GM10248 (cell line): ENCODE results near the gene VPS16.

Experiments used
- CTCF ChIA-PET: fragments of 300-600 bp; sonication (Branson Sonifier 250); formaldehyde crosslinking; extraction: SDS; loops from one replicate; lab custom pipeline; 2021; ENCODE audit warnings: antibody characterized with exemption; lab: Yijun Ruan, JAX
- POLR2A ChIA-PET: fragments of 350-650 bp; sonication (Branson Sonifier 250); formaldehyde crosslinking; extraction: SDS; loops from one replicate; lab custom pipeline; 2020; ENCODE audit warnings: antibody characterized with exemption; lab: Yijun Ruan, JAX
- DNase-seq: peaks from one replicate; pipeline ENCODE4 v3.0.0; 2012; ENCODE audit errors: extremely low spot score
- TF ChIP-seq, protein P1 (sequence below): IDR thresholded peaks from 2 replicates; pipeline ENCODE4 v1.5.1; 2012; ENCODE audit warnings: mild to moderate bottlenecking, low read depth; ENCODE audit errors: extremely low read depth, missing control alignments, control extremely low read depth

Gene VPS16

DNA sequence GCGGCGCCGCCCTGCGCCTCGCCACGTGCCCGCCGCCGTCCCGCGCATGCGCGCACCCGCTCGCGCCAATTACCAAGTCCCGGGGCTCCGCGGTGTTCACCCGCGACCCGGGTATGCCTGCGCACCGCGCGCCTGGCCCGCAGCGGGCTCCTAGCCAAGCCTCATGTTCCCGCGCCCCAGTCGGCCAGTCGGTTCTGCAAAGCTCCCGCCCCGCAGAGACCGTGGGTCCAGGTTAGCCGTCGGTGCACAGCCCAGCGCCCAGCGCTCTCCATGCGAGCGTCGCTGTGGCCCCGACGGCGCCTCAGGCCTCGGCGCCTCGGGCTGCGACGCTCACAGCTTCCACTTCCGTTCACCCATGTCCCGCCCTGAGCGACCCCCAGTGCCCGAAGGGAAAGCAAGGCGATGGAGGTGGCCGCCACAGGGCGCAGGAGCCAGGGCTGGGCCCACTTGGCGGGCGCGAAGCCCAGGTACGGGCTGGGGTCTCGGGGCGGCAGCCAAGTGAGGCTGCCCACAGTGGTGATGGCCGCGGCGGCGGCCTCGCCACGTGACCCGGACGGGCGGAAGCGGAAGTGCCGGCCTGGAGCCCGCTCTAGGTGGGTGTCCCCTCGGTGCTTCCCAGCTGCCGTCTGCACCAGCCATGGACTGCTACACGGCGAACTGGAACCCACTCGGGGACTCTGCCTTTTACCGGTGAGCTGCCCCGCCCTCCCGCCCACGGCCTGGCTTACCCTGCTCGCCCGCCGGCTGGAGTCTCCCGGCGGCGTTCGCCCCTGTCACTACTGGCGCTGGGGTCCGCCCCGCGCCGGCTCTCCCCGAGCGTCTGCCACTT, at the start of gene VPS16, which contains the start of gene PCED1A:
TSS of gene VPS16 (plus strand) at position 608 of the 829 bp plus-strand sequence. CDS start at position 638, 30 bp downstream.
TSS of gene PCED1A (minus strand) at position 518 of the 829 bp plus-strand sequence. CDS start 743 bp downstream, outside the sequence.
- CTCF ChIA-PET = interaction anchor here (0.9 to 1.7 kb wide), 4 partner anchors 12 to 147 kb away, joined by 3 to 5 read pairs (median 4); no protein-coding TSS in a partner anchor
- TF ChIP-seq, protein P1, sequence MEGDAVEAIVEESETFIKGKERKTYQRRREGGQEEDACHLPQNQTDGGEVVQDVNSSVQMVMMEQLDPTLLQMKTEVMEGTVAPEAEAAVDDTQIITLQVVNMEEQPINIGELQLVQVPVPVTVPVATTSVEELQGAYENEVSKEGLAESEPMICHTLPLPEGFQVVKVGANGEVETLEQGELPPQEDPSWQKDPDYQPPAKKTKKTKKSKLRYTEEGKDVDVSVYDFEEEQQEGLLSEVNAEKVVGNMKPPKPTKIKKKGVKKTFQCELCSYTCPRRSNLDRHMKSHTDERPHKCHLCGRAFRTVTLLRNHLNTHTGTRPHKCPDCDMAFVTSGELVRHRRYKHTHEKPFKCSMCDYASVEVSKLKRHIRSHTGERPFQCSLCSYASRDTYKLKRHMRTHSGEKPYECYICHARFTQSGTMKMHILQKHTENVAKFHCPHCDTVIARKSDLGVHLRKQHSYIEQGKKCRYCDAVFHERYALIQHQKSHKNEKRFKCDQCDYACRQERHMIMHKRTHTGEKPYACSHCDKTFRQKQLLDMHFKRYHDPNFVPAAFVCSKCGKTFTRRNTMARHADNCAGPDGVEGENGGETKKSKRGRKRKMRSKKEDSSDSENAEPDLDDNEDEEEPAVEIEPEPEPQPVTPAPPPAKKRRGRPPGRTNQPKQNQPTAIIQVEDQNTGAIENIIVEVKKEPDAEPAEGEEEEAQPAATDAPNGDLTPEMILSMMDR = no peak
- POLR2A ChIA-PET = interaction anchor here (1.2 kb wide), 1 partner anchor 32 kb away, joined by 3 read pairs; no protein-coding TSS in a partner anchor
- peak; percentile 98 for DNase-seq

DNA sequence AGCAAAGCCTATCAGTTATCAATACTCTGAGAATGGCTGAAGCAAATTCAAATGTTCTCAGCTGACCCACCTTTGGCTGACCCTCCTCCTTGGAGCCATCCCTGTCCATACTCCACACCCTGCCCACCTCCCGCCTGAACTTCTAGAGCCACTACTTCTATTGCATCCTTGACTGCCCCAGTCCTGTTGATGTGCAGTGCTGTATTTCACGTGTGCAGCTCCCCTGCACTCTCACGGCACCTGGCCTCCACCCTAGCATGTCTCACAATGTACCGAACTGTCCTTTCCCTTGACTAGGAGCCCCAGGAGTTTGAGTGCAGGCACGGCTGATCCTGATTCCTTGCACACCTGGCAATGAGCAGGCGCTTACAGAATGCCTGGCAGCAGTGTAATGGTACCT, 47.1 kb upstream of the VPS16 start:
- no peak for DNase-seq
- ChIA-PET POLR2A (no interaction called here), CTCF (no interaction called here)
- TF ChIP-seq, protein P1 = no peak

DNA sequence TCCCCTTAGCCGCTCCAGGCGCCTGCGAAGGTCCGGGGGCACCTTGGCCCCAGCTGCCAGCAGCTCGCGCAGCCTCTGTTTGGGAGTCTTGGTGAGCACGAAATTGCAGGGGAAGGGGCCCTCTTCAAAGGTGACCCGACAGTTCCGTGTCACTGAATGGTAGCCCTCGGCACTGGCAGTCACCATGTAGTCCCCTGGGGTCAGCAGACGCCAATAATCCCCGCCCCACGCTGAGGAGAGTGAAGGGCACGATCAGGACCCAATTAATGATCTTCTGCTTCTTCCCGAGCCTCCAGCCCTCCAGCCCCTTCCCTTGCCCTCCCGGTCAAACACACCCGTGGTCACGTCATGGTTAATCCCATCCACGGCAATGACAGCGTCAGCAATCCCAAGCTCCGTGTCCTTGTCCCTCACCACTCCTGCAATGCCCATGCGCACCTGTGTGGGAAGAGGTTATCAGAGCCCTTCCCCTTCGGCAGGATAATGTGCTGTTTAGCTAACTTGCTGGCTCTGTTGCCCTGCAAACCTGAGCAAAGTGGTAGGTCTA, 46.3 kb upstream of the VPS16 start:
- DNase-seq = no peak
- ChIA-PET POLR2A (no interaction called here), CTCF (interaction anchor here (0.9 kb wide), 1 partner anchor 14 kb away, joined by 3 read pairs; no protein-coding TSS in a partner anchor)
- TF ChIP-seq, protein P1 = no peak

DNA sequence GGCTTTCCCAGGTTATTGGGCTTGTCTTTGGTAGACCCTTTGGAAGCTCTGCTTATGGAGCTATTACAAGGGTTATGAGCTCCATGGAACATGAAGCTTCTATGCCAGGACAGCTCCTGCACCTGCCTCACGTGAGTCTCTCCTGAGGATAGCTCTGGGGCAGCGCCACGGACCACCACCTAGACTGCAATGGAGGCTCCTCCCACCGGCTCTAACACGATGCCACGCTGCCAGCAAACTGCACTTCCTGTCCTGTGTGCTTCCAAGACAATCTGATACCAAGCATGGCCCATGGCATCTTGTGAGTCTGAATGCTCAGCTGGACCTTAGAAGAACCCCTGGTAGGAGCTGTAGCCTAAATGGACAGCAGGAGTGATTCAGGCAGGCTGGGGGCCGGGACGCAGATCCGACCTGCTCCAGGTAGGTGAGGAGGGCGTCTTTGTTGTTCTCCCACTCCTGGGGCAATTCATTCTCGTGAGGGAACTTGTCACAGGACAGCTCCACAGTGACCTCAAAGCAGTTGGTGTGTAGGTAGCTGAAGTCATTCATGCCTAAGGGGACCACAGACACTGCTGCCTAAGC, 45.6 kb upstream of the VPS16 start:
- CTCF ChIA-PET = interaction anchor here (0.9 kb wide), 1 partner anchor 15 kb away, joined by 3 read pairs; no protein-coding TSS in a partner anchor
- TF ChIP-seq, protein P1 = no peak
- POLR2A ChIA-PET = no interaction called here
- DNase-seq = no peak

DNA sequence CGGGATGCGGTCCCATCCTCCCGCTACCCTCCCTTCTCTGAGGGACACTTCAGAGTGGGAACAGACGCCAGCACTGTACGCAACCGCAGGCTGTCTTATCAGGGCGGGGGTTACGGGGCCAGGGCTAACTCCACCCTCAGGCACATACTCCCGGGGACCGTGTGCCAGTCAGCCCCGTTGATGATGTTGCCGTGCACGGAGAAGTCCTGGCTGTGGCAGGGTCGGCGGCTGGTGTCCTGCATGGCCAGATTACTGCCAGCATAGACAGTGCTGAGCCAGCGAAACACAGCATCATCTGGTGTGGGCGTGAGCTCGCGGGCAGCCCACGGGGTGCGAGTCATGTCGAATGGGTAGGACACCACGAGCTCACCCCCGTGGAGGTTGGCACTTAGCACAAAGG, 45.1 kb upstream of the VPS16 start:
- TF ChIP-seq, protein P1 = no peak
- DNase-seq = no peak
- ChIA-PET CTCF (interaction anchor here (0.9 kb wide), 1 partner anchor 15 kb away, joined by 3 read pairs; no protein-coding TSS in a partner anchor), POLR2A (no interaction called here)

DNA sequence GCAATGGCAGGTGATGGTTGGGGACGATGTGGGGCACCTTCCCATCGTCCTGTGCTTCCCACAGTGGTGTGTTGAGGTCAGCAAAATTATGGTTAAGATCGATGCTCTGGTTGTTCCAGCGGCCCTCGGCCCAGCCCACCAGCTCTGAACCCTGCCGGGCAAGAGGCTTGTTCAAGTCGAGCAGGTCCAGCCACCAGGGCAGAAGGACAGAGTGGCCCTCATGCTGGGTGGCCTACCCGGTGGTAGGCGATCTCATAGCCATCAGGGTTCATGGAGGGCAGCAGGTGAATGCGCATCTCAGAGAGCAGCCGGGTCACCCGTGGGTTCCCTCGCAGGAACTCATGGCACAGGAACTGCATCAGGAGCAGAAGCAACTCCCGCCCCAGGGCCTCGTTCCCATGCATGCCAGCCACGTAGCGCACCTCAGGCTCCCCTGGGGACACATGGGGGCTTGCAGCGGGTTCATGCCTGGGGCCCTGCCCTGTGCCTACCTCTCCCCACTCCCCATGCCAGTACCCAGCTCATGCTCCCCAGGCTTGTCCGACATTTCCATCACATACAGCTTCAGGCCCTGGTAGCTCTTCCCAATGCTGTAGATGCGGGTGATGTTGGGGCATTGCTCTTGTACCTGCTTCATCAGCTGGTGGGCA, 44.4 kb upstream of the VPS16 start:
- TF ChIP-seq, protein P1 = no peak
- no peak for DNase-seq
- CTCF ChIA-PET = no interaction called here
- POLR2A ChIA-PET = no interaction called here
